Kidney epithelial cell (primary cell): Measurements from ENCODE around the gene EPB41L2. TPM values are rescaled to one million over a fixed set of nuclear protein-coding genes. Genes with fewer than 3 reads are reported as not detected.

ENCODE experiments used
- DNase-seq: peaks from one replicate; pipeline ENCODE4 v3.0.0-alpha.2; 2010; ENCODE audit warnings: low read depth
- H3K27me3 ChIP-seq: 2 replicates; pipeline ENCODE4 v1.6.0; 2011; ENCODE audit warnings: low read length; ENCODE audit not compliant: control insufficient read depth, insufficient read depth
- H3K36me3 ChIP-seq: 2 replicates; pipeline ENCODE4 v1.5.1; 2011; ENCODE audit warnings: low read length; ENCODE audit not compliant: control insufficient read depth, insufficient read depth
- H3K4me3 ChIP-seq: 2 replicates; pipeline ENCODE4 v1.5.1; 2011; ENCODE audit warnings: low read depth, mild to moderate bottlenecking, control low read depth, low read length
- total RNA-seq: library from RNA; depleted of rRNA; stranded (reverse); fragments of >200 nt; gene quantifications from 2 replicates; pipeline ENCODE4 v1.2.3, GENCODE V29; 2015
- TF ChIP-seq, protein P1 (sequence below): IDR thresholded peaks from 2 replicates; pipeline ENCODE4 v1.5.1; 2011; ENCODE audit warnings: mild to moderate bottlenecking, moderate library complexity, low read length, control low read depth, inconsistent platforms; ENCODE audit not compliant: insufficient read depth, poor library complexity, severe bottlenecking

Gene EPB41L2
- total RNA-seq, 1 donor from 2014 or later: 48.7 TPM

GRCh38 chr6:131045139-131045538 is 17.9 kb downstream of the EPB41L2 start:
- no peaks in the 10 kb centered on the region for H3K36me3 ChIP-seq
- no peak for DNase-seq
- TF ChIP-seq, protein P1, sequence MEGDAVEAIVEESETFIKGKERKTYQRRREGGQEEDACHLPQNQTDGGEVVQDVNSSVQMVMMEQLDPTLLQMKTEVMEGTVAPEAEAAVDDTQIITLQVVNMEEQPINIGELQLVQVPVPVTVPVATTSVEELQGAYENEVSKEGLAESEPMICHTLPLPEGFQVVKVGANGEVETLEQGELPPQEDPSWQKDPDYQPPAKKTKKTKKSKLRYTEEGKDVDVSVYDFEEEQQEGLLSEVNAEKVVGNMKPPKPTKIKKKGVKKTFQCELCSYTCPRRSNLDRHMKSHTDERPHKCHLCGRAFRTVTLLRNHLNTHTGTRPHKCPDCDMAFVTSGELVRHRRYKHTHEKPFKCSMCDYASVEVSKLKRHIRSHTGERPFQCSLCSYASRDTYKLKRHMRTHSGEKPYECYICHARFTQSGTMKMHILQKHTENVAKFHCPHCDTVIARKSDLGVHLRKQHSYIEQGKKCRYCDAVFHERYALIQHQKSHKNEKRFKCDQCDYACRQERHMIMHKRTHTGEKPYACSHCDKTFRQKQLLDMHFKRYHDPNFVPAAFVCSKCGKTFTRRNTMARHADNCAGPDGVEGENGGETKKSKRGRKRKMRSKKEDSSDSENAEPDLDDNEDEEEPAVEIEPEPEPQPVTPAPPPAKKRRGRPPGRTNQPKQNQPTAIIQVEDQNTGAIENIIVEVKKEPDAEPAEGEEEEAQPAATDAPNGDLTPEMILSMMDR: no peak
- H3K4me3 ChIP-seq: no peak overlapping the region
- H3K27me3 ChIP-seq: no peaks in the 10 kb centered on the region

- no peaks in the 10 kb centered on the region for H3K27me3 ChIP-seq
- H3K4me3 ChIP-seq: no peak overlapping the region
- TF ChIP-seq, protein P1: no peak
- H3K36me3 ChIP-seq: no peaks in the 10 kb centered on the region
- no peak for DNase-seq
Observed at GRCh38 chr6:131043902-131044447, 19.1 kb downstream of the EPB41L2 start.

DNA sequence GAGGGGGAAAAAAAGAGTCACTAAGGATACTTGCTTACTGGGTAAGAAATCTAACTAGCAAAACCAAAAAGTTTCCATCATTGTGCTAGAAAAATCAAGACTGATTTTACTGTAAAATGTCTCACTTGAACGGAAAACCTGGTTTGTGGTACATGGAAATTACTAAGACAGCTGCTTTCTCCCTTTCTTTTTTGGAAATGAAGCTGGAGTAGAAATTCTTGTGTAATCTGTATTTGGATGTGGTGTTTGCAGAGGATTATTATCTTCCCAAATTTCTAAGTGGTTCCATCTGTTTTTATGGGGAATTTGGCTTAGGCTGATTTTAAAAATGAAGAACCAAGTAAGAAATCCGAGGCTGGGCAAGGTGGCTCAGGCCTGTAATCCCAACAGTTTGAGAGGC is 20.4 kb downstream of the EPB41L2 start:
- DNase-seq: no peak
- Histone ChIP-seq H3K4me3 (no peak overlapping the region), H3K36me3 (no peaks in the 10 kb centered on the region), H3K27me3 (no peaks in the 10 kb centered on the region)
- TF ChIP-seq, protein P1: no peak

DNA sequence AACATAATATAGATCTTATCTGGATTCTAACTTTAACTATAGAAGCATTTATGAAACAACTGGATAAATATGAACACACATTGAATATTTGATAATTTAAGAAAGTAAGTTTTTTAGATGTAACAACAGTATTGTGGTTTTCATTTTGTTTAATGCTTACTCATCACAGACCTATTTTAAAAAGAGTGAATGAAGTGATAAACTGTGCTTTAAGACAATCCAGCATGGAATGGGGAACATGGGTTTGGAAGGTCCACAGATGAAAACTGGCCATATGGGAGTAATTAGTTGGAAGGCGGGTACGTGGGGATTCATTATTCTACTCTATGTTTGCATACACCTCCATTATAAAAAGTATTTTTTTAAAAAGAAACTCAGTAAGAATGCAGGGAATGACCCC is 21.2 kb downstream of the EPB41L2 start:
- Histone ChIP-seq H3K36me3 (no peaks in the 10 kb centered on the region), H3K27me3 (no peaks in the 10 kb centered on the region), H3K4me3 (no peak overlapping the region)
- TF ChIP-seq, protein P1: no peak
- no peak for DNase-seq

GRCh38 chr6:131040866-131041265 is 22.2 kb downstream of the EPB41L2 start:
- TF ChIP-seq, protein P1: no peak
- no peak for DNase-seq
- no peaks in the 10 kb centered on the region for H3K36me3 ChIP-seq
- H3K27me3 ChIP-seq: no peaks in the 10 kb centered on the region
- no peak overlapping the region for H3K4me3 ChIP-seq

GRCh38 chr6:131039345-131039680 is 23.7 kb downstream of the EPB41L2 start:
- no peak for DNase-seq
- H3K27me3 ChIP-seq: no peaks in the 10 kb centered on the region
- no peaks in the 10 kb centered on the region for H3K36me3 ChIP-seq
- TF ChIP-seq, protein P1: no peak
- H3K4me3 ChIP-seq: no peak overlapping the region
